Skeletal muscle tissue (tissue), 4 donors: ENCODE measurements around the gene ARL4C. TPM values are rescaled to one million over a fixed set of nuclear protein-coding genes. Genes with fewer than 3 reads are reported as not detected.

Experiments used
- H3K27ac ChIP-seq: one replicate; pipeline ENCODE4 v1.7.0; 2013; ENCODE audit warnings: mild to moderate bottlenecking, low read depth, low read length, inconsistent platforms
- H3K27me3 ChIP-seq, 3 donors: one replicate each; pipeline ENCODE4 v1.7.0; 2013; ENCODE audit warnings: low read length in 3 of 3; ENCODE audit not compliant: control insufficient read depth in 3 of 3, insufficient read depth in 3 of 3
- H3K36me3 ChIP-seq, 3 donors: one replicate each; pipeline ENCODE4 v1.7.0; 2013; ENCODE audit warnings: low read length in 3 of 3; ENCODE audit not compliant: control insufficient read depth in 3 of 3, insufficient read depth in 3 of 3
- H3K4me1 ChIP-seq, 3 donors: one replicate each; pipeline ENCODE4 v1.7.0; 2013; ENCODE audit warnings: low read length in 3 of 3, mild to moderate bottlenecking in 3 of 3; ENCODE audit not compliant: control insufficient read depth in 3 of 3, insufficient read depth in 3 of 3
- H3K4me3 ChIP-seq, 3 donors: one replicate each; pipeline ENCODE4 v1.7.0; 2013; ENCODE audit warnings: low read length in 3 of 3
- H3K9ac ChIP-seq, 3 donors: one replicate each; pipeline ENCODE4 v1.7.0; 2013; ENCODE audit warnings: low read length in 3 of 3, mild to moderate bottlenecking in 3 of 3, moderate library complexity in 2 of 3, low read depth in 1 of 3
- H3K9me3 ChIP-seq, 3 donors: one replicate each; pipeline ENCODE4 v1.7.0; 2013; ENCODE audit warnings: low read length in 3 of 3; ENCODE audit not compliant: control insufficient read depth in 3 of 3
- total RNA-seq: library from RNA; depleted of rRNA; stranded (reverse); fragments of >200 nt; gene quantifications from one replicate; pipeline ENCODE4 v1.2.3, GENCODE V29; 2014
- donor health status: Osteomylitis.

Gene ARL4C, protein sequence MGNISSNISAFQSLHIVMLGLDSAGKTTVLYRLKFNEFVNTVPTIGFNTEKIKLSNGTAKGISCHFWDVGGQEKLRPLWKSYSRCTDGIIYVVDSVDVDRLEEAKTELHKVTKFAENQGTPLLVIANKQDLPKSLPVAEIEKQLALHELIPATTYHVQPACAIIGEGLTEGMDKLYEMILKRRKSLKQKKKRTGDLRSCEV
- 2.6 TPM for total RNA-seq

- H3K27ac ChIP-seq = peak within 1 kb of the TSS; percentile 54
- H3K4me1 ChIP-seq = peaks cover 14 to 17% (median 15%) of the 10 kb centered on the region in 3 donors
- H3K9me3 ChIP-seq = no peaks in the 10 kb centered on the region
- no peaks in the 10 kb centered on the region for H3K36me3 ChIP-seq
- peak within 1 kb of the TSS; percentile 64 to 82 (median 66) for H3K9ac ChIP-seq
- H3K27me3 ChIP-seq = peaks cover 6 to 15% (median 8%) of the 10 kb centered on the region in 3 donors
- H3K4me3 ChIP-seq = peak within 1 kb of the TSS; percentile 71 to 93 (median 85)
Observed at GRCh38 chr2:234496835-234497593, at the start of gene ARL4C. ARL4C (minus strand) TSS chr2:234497081; CDS start chr2:234496586, 495 bp downstream.

DNA sequence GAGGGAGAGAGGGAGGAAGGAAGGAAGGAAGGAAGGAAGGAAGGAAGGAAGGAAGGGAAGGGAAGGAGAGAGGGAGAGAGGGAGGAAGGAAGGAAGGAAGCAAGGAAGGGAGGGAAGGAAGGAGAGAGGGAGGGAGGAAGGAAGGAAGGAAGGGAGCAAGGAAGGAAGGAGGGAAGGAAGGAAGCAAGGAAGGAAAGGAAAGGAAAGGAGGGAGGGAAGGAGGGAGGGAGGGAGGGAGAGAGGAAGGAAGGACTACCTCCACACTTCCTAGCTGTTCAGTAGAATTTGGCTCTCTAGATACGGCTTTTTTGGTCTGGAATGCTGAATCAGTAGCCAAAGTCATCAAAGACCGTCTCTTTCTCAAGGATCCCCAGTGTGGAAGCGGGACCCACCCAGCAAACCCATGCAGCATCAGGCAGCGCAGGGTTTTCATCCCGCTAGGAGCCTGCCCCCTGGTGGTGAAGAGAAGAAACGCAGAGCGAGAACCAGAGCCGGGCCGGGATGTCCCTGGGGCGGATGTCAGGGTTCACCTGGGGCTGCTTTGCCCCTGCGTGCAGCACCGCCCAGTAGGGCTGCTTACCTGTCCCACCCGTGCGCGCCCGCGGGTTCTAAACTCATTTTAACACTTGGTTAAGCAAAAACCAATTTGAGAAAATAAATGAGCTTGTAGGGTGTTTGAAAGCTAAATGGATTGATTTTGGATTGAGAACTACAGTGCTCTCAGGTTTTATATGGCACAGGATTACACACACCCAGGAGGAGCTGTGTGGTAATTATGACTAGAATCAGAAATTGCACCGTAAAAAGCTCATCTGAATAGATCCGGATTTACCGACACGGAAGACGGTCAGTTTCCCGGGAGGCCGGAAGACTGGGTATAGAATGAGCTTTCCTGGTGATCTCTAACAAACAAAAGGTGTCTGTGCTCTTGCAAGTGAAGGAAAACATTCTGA lies 48.1 kb upstream of the ARL4C start:
- Histone ChIP-seq H3K36me3 (no peaks in the 10 kb centered on the region), H3K4me1 (peaks cover 0 to 2% (median 0%) of the 10 kb centered on the region in 3 donors), H3K27me3 (peaks cover 2 to 15% (median 3%) of the 10 kb centered on the region in 3 donors), H3K9me3 (no peaks in the 10 kb centered on the region), H3K4me3 (no peak overlapping the region), H3K27ac (no peak overlapping the region), H3K9ac (no peak overlapping the region)

- Histone ChIP-seq H3K27me3 (peaks cover 2 to 13% (median 6%) of the 10 kb centered on the region in 3 donors), H3K9me3 (peaks cover 0 to 5% (median 3%) of the 10 kb centered on the region in 3 donors)
Observed at GRCh38 chr2:234542742-234543141, 45.9 kb upstream of the ARL4C start.

GRCh38 chr2:234537929-234538328 lies 41.0 kb upstream of the ARL4C start:
- Histone ChIP-seq H3K4me1 (no peaks in the 10 kb centered on the region), H3K36me3 (no peaks in the 10 kb centered on the region), H3K27me3 (peaks cover 8 to 19% (median 9%) of the 10 kb centered on the region in 3 donors), H3K27ac (no peak overlapping the region), H3K9ac (no peak overlapping the region), H3K4me3 (no peak overlapping the region), H3K9me3 (peaks cover 0 to 5% (median 3%) of the 10 kb centered on the region in 3 donors)

More at GRCh38 chr2:234542742-234543141, 45.9 kb upstream of the ARL4C start:
- Histone ChIP-seq H3K27ac (no peak overlapping the region), H3K4me3 (no peak overlapping the region), H3K4me1 (no peaks in the 10 kb centered on the region), H3K36me3 (no peaks in the 10 kb centered on the region), H3K9ac (no peak overlapping the region)

DNA sequence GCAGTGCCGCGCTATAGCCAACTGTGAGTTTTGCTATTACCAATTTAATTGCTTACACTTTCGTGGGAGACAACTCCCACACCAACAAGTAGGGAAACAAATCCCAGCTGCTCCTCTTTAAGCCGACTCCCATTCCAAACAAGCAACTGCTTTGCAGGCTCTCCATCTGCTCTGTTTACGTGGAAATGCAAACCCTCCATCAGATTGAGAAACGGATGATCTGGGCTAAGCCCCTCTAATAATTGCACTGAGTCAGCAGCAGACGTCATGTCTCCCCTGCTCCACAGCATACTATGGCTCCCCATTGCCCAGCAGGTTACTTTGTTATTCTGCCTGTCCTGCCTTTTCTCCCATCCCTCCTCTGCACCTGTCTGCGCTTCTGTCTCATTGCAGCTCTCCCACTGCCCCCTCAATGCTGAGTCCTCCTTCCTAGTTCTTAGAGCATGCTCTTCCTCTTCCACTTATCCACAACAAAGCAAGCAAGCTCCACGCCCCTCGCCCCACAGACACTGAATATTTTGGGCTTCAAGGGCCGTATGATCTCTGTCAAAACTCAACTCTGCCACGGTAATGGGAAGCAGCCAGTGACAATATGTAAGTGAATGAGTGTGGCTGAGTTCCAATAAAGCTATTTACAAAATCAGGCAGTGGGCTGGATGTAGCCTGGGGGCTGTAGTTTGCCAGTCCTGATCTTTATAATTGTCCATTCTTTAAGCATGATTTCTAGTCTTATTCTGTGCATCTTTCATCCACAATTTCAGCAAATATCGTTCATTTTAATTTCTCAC lies 39.5 kb upstream of the ARL4C start:
- H3K4me3 ChIP-seq = no peak overlapping the region
- peaks cover 8 to 19% (median 9%) of the 10 kb centered on the region in 3 donors for H3K27me3 ChIP-seq
- H3K9me3 ChIP-seq = peaks cover 0 to 5% (median 3%) of the 10 kb centered on the region in 3 donors

DNA sequence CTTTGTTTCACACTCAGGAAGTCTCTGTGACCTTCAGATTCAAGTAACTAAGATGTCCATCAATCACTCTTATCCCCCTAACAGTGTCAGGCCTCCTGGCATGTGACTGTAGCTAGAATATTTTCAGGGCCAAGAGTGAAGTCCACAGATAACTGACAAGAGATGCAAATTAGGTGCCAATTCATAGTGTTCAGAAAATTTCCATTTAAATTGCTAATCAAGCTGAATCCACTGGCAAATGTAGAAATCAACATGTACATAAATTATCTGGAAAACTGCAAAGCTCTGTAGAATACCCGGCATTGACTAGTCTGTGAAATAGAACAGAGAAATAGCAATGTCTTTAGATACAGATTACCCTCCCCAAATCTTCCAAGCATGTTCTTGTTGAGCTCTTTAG lies 38.6 kb upstream of the ARL4C start:
- Histone ChIP-seq H3K36me3 (no peaks in the 10 kb centered on the region), H3K27me3 (peaks cover 8 to 19% (median 9%) of the 10 kb centered on the region in 3 donors), H3K4me3 (no peak overlapping the region), H3K27ac (no peak overlapping the region), H3K4me1 (no peaks in the 10 kb centered on the region), H3K9me3 (peaks cover 0 to 5% (median 3%) of the 10 kb centered on the region in 3 donors), H3K9ac (no peak overlapping the region)

More for the DNA sequence above, 39.5 kb upstream of the ARL4C start:
- no peak overlapping the region for H3K27ac ChIP-seq
- H3K9ac ChIP-seq = no peak overlapping the region
- H3K36me3 ChIP-seq = no peaks in the 10 kb centered on the region
- H3K4me1 ChIP-seq = no peaks in the 10 kb centered on the region

DNA sequence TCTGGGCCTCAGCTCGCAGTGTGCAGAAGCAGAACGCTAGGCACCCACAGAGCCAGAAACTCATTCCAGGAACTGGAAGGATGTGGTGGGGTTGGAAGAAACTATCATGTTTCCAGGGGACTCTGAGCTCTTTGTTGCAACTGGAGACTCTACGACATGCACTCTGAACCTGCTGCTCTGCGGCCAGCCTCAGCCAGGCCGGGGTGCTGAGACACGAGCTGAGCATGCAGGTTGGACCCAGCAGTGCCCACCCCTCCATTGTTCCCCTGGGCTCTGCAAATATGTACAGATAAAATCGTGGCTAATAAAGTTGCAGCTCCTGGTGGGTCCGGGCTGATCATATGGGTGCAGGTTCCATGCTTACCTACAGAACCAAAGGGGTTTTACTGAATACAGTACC lies 37.6 kb upstream of the ARL4C start:
- Histone ChIP-seq H3K4me1 (no peaks in the 10 kb centered on the region), H3K27me3 (peaks cover 8 to 19% (median 9%) of the 10 kb centered on the region in 3 donors)

GRCh38 chr2:234533626-234534025 lies 36.7 kb upstream of the ARL4C start:
- no peak overlapping the region for H3K4me3 ChIP-seq
- H3K9me3 ChIP-seq = no peaks in the 10 kb centered on the region
- no peaks in the 10 kb centered on the region for H3K36me3 ChIP-seq
- H3K27ac ChIP-seq = no peak overlapping the region
- no peak overlapping the region for H3K9ac ChIP-seq
- peaks cover 8 to 19% (median 13%) of the 10 kb centered on the region in 3 donors for H3K27me3 ChIP-seq
- no peaks in the 10 kb centered on the region for H3K4me1 ChIP-seq

More for the DNA sequence above, 37.6 kb upstream of the ARL4C start:
- H3K9ac ChIP-seq = no peak overlapping the region
- H3K27ac ChIP-seq = no peak overlapping the region
- no peaks in the 10 kb centered on the region for H3K36me3 ChIP-seq
- peaks cover 0 to 3% (median 3%) of the 10 kb centered on the region in 3 donors for H3K9me3 ChIP-seq
- no peak overlapping the region for H3K4me3 ChIP-seq
